H1 (cell line): Measurements from ENCODE around the gene SNCAIP. TPM values are rescaled to one million over a fixed set of nuclear protein-coding genes. Genes with fewer than 3 reads are reported as not detected.
A peak's percentile ranks its signal among the peaks of the same experiment; 100 is the strongest.

Experiments used
- CTCF ChIA-PET: fragments of 300-600 bp; sonication (Branson Sonifier 250); formaldehyde crosslinking; loops from one replicate; lab custom pipeline; 2021; ENCODE audit not compliant: partially characterized antibody; lab: Charles Lee
- POLR2A ChIA-PET: fragments of 300-600 bp; sonication (Branson Sonifier 250); formaldehyde crosslinking; loops from one replicate; lab custom pipeline; 2021; ENCODE audit warnings: inconsistent platforms; ENCODE audit not compliant: partially characterized antibody; lab: Charles Lee
- DNase-seq, 2 experiments: peaks; one replicate each; pipeline versions ENCODE4 v3.0.0 to v3.0.0-alpha.2; 2010 to 2022; ENCODE audit warnings: low spot score in 2 of 2, low read depth in 1 of 2, mixed read lengths in 1 of 2
- FAIRE-seq: peaks from 2 replicates; lab custom pipeline; 2011; peaks lifted over from hg19 to GRCh38; lab: Jason Lieb, UNC
- H2AFZ ChIP-seq: 2 replicates; pipeline ENCODE4 v1.8.1; 2012; ENCODE audit warnings: low read length, inconsistent platforms
- H2AK5ac ChIP-seq: 2 replicates; pipeline ENCODE4 v1.6.1; 2013; ENCODE audit warnings: low read depth, low read length
- H2BK120ac ChIP-seq: replicated peaks from 2 replicates; pipeline ENCODE3; 2013; ENCODE audit warnings: low read depth, low read length, inconsistent platforms
- H2BK12ac ChIP-seq: 2 replicates; pipeline ENCODE4 v1.6.1; 2013; ENCODE audit warnings: low read depth, low read length
- H2BK15ac ChIP-seq: 2 replicates; pipeline ENCODE4 v1.6.1; 2013; ENCODE audit warnings: low read length
- H2BK20ac ChIP-seq: 2 replicates; pipeline ENCODE4 v1.6.1; 2013; ENCODE audit warnings: low read length
- H2BK5ac ChIP-seq: 2 replicates; pipeline ENCODE4 v1.6.1; 2013; ENCODE audit warnings: low read depth, low read length
- H3K14ac ChIP-seq: 2 replicates; pipeline ENCODE4 v1.6.1; 2013; ENCODE audit warnings: inconsistent platforms; ENCODE audit not compliant: insufficient read length
- H3K18ac ChIP-seq: 2 replicates; pipeline ENCODE4 v1.6.1; 2013; ENCODE audit warnings: low read length; ENCODE audit errors: extremely low read depth
- H3K23ac ChIP-seq: 2 replicates; pipeline ENCODE4 v1.6.1; 2013; ENCODE audit warnings: inconsistent platforms; ENCODE audit not compliant: insufficient read length
- H3K23me2 ChIP-seq: 2 replicates; pipeline ENCODE4 v1.6.1; 2013; ENCODE audit warnings: low read depth, low read length
- H3K27ac ChIP-seq: 2 replicates; pipeline ENCODE4 v1.6.1; 2011; ENCODE audit warnings: low read depth, low read length, inconsistent platforms
- H3K27me3 ChIP-seq, 4 experiments: replicated peaks in 1 of 4; 1 replicate in 1 of 4; 2 replicates in 3 of 4; pipeline versions ENCODE4 v1.6.1 to v1.8.1; 2011 to 2013; ENCODE audit warnings: low read length in 3 of 4, mild to moderate bottlenecking in 3 of 4, inconsistent platforms in 2 of 4, mixed read lengths in 2 of 4, moderate library complexity in 1 of 4; ENCODE audit not compliant: control insufficient read depth in 3 of 4, insufficient read depth in 3 of 4; ENCODE audit errors: extremely low read depth in 1 of 4
- H3K36me3 ChIP-seq, 4 experiments: 2 replicates each; pipeline versions ENCODE4 v1.6.1 to v1.8.1; 2011 to 2013; ENCODE audit warnings: mild to moderate bottlenecking in 4 of 4, low read length in 3 of 4, moderate library complexity in 2 of 4, control low read depth in 1 of 4, inconsistent platforms in 1 of 4; ENCODE audit not compliant: insufficient read depth in 4 of 4, control insufficient read depth in 2 of 4
- H3K4ac ChIP-seq: replicated peaks from 2 replicates; pipeline ENCODE3; 2013; ENCODE audit warnings: low read length, low read depth, mixed read lengths, inconsistent platforms; ENCODE audit not compliant: insufficient read length
- H3K4me1 ChIP-seq, 4 experiments: replicated peaks in 1 of 4; 1 replicate in 1 of 4; 2 replicates in 3 of 4; pipeline versions ENCODE4 v1.6.1 to v1.8.1; 2011 to 2013; ENCODE audit warnings: low read length in 3 of 4, inconsistent platforms in 2 of 4, mixed read lengths in 1 of 4; ENCODE audit not compliant: insufficient read depth in 4 of 4, control insufficient read depth in 3 of 4
- H3K4me2 ChIP-seq, 2 experiments: 2 replicates each; pipeline versions ENCODE4 v1.6.1 to v1.8.1; 2011 to 2013; ENCODE audit warnings: low read depth in 2 of 2, low read length in 2 of 2, control low read depth in 1 of 2, inconsistent platforms in 1 of 2, mild to moderate bottlenecking in 1 of 2; ENCODE audit not compliant: insufficient read depth in 1 of 2
- H3K4me3 ChIP-seq, 4 experiments: fragments of 200-600, 300-600 bp in 1 of 4; sonication (generic), shearing (Covaris generic), sonication (Bioruptor Twin) in 1 of 4; 2 replicates each; pipeline versions ENCODE4 v1.5.1 to v1.8.1; 2011 to 2016; ENCODE audit warnings: low read length in 4 of 4, low read depth in 3 of 4, control low read depth in 2 of 4, inconsistent platforms in 2 of 4, mild to moderate bottlenecking in 2 of 4, mixed read lengths in 1 of 4, moderate library complexity in 1 of 4; ENCODE audit not compliant: insufficient read depth in 2 of 4; ENCODE audit errors: extremely low read depth in 1 of 4
- H3K56ac ChIP-seq: replicated peaks from 2 replicates; pipeline ENCODE3; 2013; ENCODE audit warnings: low read depth, mild to moderate bottlenecking, mixed read lengths, low read length, inconsistent platforms; ENCODE audit not compliant: insufficient read length
- H3K79me1 ChIP-seq: 2 replicates; pipeline ENCODE4 v1.6.1; 2013; ENCODE audit warnings: low read depth, low read length, control low read depth
- H3K79me2 ChIP-seq, 2 experiments: 2 replicates each; pipeline versions ENCODE4 v1.6.1 to v1.8.1; 2012 to 2013; ENCODE audit warnings: low read length in 2 of 2, mild to moderate bottlenecking in 2 of 2, inconsistent platforms in 1 of 2; ENCODE audit not compliant: insufficient read depth in 2 of 2, control insufficient read depth in 1 of 2
- H3K9ac ChIP-seq, 4 experiments: replicated peaks in 1 of 4; 1 replicate in 1 of 4; 2 replicates in 3 of 4; pipeline versions ENCODE4 v1.6.1 to v1.8.1; 2011 to 2013; ENCODE audit warnings: low read depth in 3 of 4, low read length in 3 of 4, control low read depth in 2 of 4, mild to moderate bottlenecking in 2 of 4, moderate library complexity in 2 of 4, inconsistent platforms in 1 of 4; ENCODE audit errors: extremely low read depth in 1 of 4
- H3K9me3 ChIP-seq, 2 experiments: 2 replicates each; pipeline versions ENCODE4 v1.6.1 to v1.8.1; 2012 to 2013; ENCODE audit warnings: mild to moderate bottlenecking in 2 of 2, moderate library complexity in 2 of 2, control low read depth in 1 of 2, inconsistent platforms in 1 of 2, low read depth in 1 of 2, low read length in 1 of 2, mixed read lengths in 1 of 2; ENCODE audit not compliant: insufficient read depth in 2 of 2
- H4K20me1 ChIP-seq, 2 experiments: replicated peaks in 1 of 2; 2 replicates each; pipeline versions ENCODE3 to v1.8.1; 2011 to 2013; ENCODE audit warnings: inconsistent platforms in 2 of 2, low read length in 2 of 2, mild to moderate bottlenecking in 1 of 2; ENCODE audit not compliant: insufficient read depth in 2 of 2, control insufficient read depth in 1 of 2
- H4K5ac ChIP-seq: 2 replicates; pipeline ENCODE4 v1.6.1; 2013; ENCODE audit warnings: low read length, low read depth, mixed read lengths, inconsistent platforms; ENCODE audit not compliant: insufficient read length
- H4K8ac ChIP-seq: 2 replicates; pipeline ENCODE4 v1.8.0; 2013; ENCODE audit warnings: mild to moderate bottlenecking, moderate library complexity, low read length, inconsistent platforms; ENCODE audit not compliant: insufficient read depth; ENCODE audit errors: extremely low read depth
- H4K91ac ChIP-seq: replicated peaks from 2 replicates; pipeline ENCODE3; 2013; ENCODE audit warnings: low read length, mixed read lengths, inconsistent platforms; ENCODE audit not compliant: insufficient read length
- EGR1 ChIP-seq: IDR thresholded peaks from 2 replicates; pipeline ENCODE4 v1.6.1; 2011; ENCODE audit warnings: low read depth, low read length, borderline replicate concordance
- KDM5A ChIP-seq: fragments of 200-600 bp; IDR thresholded peaks from 2 replicates; pipeline ENCODE4 v1.7.1; 2012; ENCODE audit warnings: mild to moderate bottlenecking, low read length, inconsistent platforms, mixed read lengths
- NRF1 ChIP-seq: IDR thresholded peaks from 2 replicates; pipeline ENCODE4 v1.6.1; 2011; ENCODE audit warnings: mild to moderate bottlenecking, low read depth, low read length, improper control_type of control experiment
- POLR2A ChIP-seq, 2 experiments: IDR thresholded peaks; 1 replicate in 1 of 2; 2 replicates in 1 of 2; pipeline ENCODE4 v1.6.1; 2011; ENCODE audit warnings: low read depth in 2 of 2, low read length in 2 of 2, mild to moderate bottlenecking in 2 of 2; ENCODE audit errors: control extremely low read depth in 1 of 2
- RFX5 ChIP-seq: IDR thresholded peaks from 2 replicates; pipeline ENCODE4 v1.6.1; 2011; ENCODE audit warnings: low read depth, low read length, improper control_type of control experiment, borderline replicate concordance
- SIX5 ChIP-seq: IDR thresholded peaks from 2 replicates; pipeline ENCODE4 v1.6.1; 2011; ENCODE audit warnings: mild to moderate bottlenecking, low read depth, low read length
- SP1 ChIP-seq: IDR thresholded peaks from 2 replicates; pipeline ENCODE4 v1.6.1; 2011; ENCODE audit warnings: low read depth, low read length
- TEAD4 ChIP-seq: IDR thresholded peaks from 2 replicates; pipeline ENCODE4 v1.6.1; 2012; ENCODE audit warnings: low read depth, low read length, inconsistent platforms, mixed read lengths
- YY1 ChIP-seq: IDR thresholded peaks from 2 replicates; pipeline ENCODE4 v1.6.1; 2011; ENCODE audit warnings: low read depth, mild to moderate bottlenecking, low read length
- ZNF274 ChIP-seq: IDR thresholded peaks from 2 replicates; pipeline ENCODE4 v1.7.0; 2012; ENCODE audit warnings: low read length, borderline replicate concordance; ENCODE audit errors: extremely low read depth
- WGBS, 2 experiments: shearing (Covaris generic) in 1 of 2; methylation state at CpG; one replicate each; pipeline versions ENCODE4 v1.1.6 to v1.1.7; 2013 to 2015; ENCODE audit warnings: low lambda C conversion rate in 2 of 2, mixed read lengths in 2 of 2, inconsistent platforms in 1 of 2, low coverage in 1 of 2, missing lambda C conversion rate in 1 of 2; ENCODE audit not compliant: insufficient replicate concordance in 2 of 2, insufficient coverage in 1 of 2, insufficient read length in 1 of 2; ENCODE audit errors: extremely low coverage in 1 of 2, missing lambda C conversion rate in 1 of 2; 5-methylcytosine and 5-hydroxymethylcytosine counted together
- polyA plus RNA-seq, 7 experiments: library from polyadenylated mRNA; depleted of rRNA in 3 of 7; stranded (reverse) in 5 of 7; unstranded in 2 of 7; fragments of >200 nt in 5 of 7; fragments of 200-250 nt in 2 of 7; gene quantifications; 1 replicate in 5 of 7; 2 replicates in 1 of 7; 4 replicates in 1 of 7; pipeline versions ENCODE4 v1.2.1 to v1.2.3, GENCODE V29; 2011 to 2013; ENCODE audit warnings: missing spikeins in 2 of 7, mixed read lengths in 2 of 7
- total RNA-seq: library from RNA; stranded (reverse); fragmentation: NEBNext Ultra II Directional; extraction: Animal tissue kit (Norgen Biotek cat#: 25700); gene quantifications from 2 replicates; pipeline ENCODE4 v1.2.1, GENCODE V29; 2021
- TF ChIP-seq, protein P1 (sequence below): IDR thresholded peaks from 2 replicates; pipeline ENCODE4 v1.6.1; 2011; ENCODE audit warnings: low read depth, mild to moderate bottlenecking, low read length; ENCODE audit not compliant: insufficient read depth

SNCAIP gene
- total and polyA plus RNA-seq, 2 of the 8 experiments (the other 6 are each of a cell fraction or from before 2014, with no cell fraction given): 3.9 to 9.0 TPM

DNA sequence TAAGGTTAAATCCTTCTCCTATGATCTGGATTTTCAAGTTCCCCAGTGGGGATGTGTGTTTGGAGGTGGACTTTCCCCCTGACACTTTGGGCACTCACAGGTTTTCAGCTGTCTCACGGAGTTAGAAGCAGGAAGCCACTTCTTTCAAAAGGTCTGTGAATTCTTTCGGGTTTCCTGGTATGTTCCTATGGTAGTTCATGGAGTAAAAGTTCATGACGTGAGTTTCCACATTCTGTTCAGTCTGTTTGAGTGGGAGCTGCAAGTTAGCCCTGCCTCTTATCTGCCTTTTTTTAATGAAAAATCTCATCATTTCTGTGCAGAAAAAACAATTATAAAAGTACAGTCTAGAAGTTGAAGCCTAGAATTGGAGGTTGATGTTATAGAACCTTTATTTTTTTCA is 24.9 kb upstream of the SNCAIP start:
- Histone ChIP-seq H4K20me1 (no peaks in the 10 kb centered on the region), H3K23ac (no peak overlapping the region), H4K8ac (no peak overlapping the region), H3K79me1 (no peaks in the 10 kb centered on the region), H3K27me3 (no peaks in the 10 kb centered on the region), H3K18ac (no peak overlapping the region), H3K4me2 (no peak overlapping the region), H2BK20ac (no peak overlapping the region), H3K4me3 (no peak overlapping the region), H3K4me1 (peaks cover under 1 to 9% (median 3%) of the 10 kb centered on the region in 4 experiments; a peak in 5 of 7 replicates), H3K14ac (no peak overlapping the region), H3K79me2 (no peaks in the 10 kb centered on the region), H3K9ac (no peak overlapping the region), H3K23me2 (no peaks in the 10 kb centered on the region), H3K56ac (no peak overlapping the region), H4K91ac (no peak overlapping the region), H2BK120ac (no peak overlapping the region), H2BK12ac (no peak overlapping the region), H2BK5ac (no peak overlapping the region), H2BK15ac (no peak overlapping the region), H3K9me3 (no peaks in the 10 kb centered on the region), H2AK5ac (no peak overlapping the region), H3K36me3 (no peaks in the 10 kb centered on the region), H2AFZ (peak overlapping the region; percentile 95), H3K4ac (no peak overlapping the region), H3K27ac (no peak overlapping the region), H4K5ac (no peak overlapping the region)
- FAIRE-seq (no peak), DNase-seq (no peak)
- 83% methylated on average over 3 of the region's 3 CpGs; no CpG with 5 or more reads in 1 of the 2 experiments for WGBS, 2 experiments
- ChIA-PET POLR2A (interaction anchor here (0.9 kb wide), 1 partner anchor 172 kb away, joined by 3 read pairs; no protein-coding TSS in a partner anchor), CTCF (interaction anchor here (1.1 to 3.6 kb wide), 5 partner anchors 9 to 92 kb away, joined by 3 to 28 read pairs (median 6); no protein-coding TSS in a partner anchor)
- TF ChIP-seq POLR2A (IDR thresholded peaks at IDR 0.05; ENCODE audit: control extremely low read depth in 1 of 2, low read depth in 2 of 2, low read length in 2 of 2): no peak
- TF ChIP-seq TEAD4: no peak
- TF ChIP-seq NRF1: no peak
- TF ChIP-seq EGR1: no peak
- TF ChIP-seq KDM5A: no peak
- TF ChIP-seq RFX5: no peak
- TF ChIP-seq SP1: no peak
- no peak for TF ChIP-seq ZNF274
- TF ChIP-seq, protein P1, sequence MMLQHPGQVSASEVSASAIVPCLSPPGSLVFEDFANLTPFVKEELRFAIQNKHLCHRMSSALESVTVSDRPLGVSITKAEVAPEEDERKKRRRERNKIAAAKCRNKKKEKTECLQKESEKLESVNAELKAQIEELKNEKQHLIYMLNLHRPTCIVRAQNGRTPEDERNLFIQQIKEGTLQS: no peak
- no peak for TF ChIP-seq SIX5
- no peak for TF ChIP-seq YY1
